ENCODE measurements around the gene TMEM214.
A peak's percentile ranks its signal among the peaks of the same experiment; 100 is the strongest.

The TMEM214 gene

DNA sequence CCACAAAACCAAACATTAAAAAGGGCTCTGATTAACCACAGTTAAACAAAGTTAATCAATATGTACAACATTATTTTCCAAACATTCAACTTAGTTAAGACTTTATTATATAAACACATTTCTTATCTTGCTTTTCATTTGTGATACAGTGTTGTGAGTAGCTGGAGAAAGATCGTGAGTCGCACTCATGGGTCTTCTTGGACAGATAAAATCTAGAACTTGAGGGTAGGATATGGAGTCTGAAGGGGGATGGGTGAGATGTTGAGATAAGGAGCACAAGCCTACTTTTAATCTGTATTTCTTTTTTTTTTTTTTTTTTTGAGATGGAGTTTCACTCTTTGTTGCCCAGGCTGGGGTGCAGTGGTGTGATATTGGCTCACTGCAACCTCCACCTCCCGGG, 22.6 kb upstream of the TMEM214 start:
- FAIRE-seq, result no peak

DNA sequence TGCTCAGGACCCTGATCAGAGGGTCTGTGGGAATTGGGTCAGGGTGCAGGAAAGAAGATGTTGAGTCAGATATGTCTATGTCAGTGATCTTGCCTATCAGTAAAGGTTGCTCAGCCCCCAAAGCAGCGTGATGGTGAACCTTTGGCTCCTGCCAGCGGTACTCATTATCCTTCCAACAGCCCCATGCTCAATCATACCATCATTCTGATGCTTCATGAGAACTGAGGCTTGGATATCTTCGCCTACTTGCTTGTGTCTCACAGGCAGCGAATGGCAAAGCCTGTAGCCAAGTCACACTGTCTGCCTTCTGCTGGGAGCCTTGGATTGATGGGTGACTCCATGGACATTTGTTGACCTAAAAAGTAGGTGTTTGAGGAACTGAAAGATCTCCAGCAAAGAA, 19.0 kb upstream of the TMEM214 start:
- FAIRE-seq, result no peak

- FAIRE-seq, result no peak
Measured at GRCh38 chr2:27014771-27015433, 17.9 kb upstream of the TMEM214 start.

DNA sequence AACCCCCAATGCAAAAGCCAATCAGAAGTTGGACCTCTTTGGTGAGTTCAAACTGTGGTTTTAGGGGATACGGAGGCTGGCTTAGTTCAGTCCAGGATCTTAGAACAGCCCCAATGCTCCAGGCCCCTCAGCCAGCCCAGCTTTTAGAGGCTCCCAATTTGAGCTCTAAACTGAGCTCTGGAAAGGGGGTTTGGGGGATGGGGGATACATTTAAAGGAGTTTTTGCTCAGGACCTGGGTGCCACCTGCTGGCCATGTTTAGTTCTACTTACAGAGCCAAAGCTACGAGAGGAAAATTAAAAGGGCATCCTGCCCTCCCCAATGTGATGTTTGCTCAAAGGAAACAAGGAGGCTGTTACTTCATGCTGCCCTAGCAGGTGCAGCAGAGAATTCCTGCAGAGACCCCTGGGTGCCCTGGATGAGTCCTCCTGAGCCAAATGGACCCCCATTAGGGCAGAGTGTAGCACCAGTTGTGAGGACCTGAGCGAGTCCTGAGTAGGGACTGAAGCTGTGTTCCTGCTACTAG, 15.9 kb upstream of the TMEM214 start:
- FAIRE-seq, result peak; percentile 56

DNA sequence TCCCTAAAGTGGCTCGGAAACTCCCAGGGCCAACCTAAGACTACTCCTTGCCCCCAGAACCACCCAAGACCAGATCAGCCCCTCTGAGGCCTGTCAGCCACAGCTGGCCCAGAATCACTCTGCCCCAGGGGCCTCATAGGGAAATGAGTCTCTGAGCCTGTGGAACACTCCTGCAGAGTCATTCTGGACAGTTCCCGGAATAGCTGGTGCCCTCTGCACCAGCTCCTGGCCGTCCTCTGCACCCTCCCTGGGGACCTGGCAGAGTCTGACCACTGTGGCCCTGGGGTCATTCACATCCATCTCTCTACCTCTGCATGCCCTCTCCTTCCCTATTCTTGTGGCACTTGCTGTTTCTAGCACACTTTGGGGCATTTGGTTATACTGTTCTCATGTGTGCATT, 14.6 kb upstream of the TMEM214 start:
- FAIRE-seq, result no peak

GRCh38 chr2:27019459-27019858, 13.3 kb upstream of the TMEM214 start:
- no peak for FAIRE-seq

DNA sequence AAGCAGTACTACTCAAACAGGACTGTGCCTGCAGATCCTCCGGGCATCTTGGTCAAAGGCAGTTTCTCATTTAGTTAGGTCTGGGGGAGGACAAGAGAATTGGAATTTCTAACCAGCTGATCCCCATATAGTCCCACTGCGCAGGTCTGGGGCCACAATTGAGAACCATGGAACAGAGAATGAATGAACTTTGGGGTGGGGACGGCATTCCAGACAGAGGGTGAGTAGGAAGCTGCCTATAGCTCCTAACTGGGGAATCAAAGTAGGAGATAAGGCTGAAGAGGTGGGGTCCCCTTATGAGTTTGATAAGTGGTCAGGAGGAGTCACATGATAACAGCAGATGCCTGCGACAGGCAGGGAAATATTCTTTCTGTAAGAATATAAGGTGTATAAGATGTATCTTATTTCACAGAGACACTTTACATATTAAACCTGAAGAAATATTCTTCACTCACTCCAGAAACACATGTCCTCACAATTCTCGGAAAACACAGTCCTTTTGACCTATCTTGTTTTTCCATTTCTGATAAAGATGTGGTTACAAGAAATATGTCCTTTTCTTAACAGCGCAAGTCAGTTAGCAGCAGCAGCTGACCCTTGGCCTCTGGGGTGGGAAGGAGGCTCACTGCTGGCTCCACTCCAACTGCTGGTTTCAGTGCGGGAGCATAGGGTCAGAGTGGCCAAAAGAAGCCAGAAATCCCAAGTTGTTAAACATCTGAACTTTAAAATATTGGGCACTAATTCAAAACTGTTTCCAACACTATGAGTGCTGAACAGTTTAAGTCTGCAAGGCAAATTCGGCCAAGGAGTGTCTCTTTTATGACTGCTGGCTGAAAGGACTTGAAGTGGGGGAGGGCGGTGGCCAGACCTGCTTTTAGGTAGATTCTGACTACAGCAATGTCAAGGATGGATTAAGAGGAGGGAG, 12.6 kb upstream of the TMEM214 start:
- FAIRE-seq, result no peak

GRCh38 chr2:27021253-27022049, 11.3 kb upstream of the TMEM214 start:
- FAIRE-seq, result no peak

- no peak for FAIRE-seq
Measured at GRCh38 chr2:27023740-27024139, 9.0 kb upstream of the TMEM214 start.

DNA sequence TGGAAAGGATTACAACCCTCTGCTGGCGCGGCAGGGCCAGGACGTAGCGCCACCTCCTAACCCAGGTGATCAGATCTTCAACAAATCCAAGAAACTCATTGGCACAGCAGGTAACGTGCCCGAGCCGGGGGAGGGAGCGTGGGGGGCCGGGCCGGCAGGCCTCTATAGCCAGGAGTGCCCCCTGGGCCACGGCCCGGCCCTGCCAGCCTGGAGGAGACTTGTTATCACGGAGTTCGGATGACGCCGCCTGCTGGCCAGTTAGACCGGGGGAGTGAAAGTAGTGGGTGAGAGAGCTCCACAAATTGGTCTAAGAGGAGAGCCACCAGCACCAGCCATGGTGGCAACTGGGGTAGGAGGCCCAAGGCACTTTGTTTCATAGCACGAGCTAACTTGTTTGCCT, 8.6 kb upstream of the TMEM214 start:
- FAIRE-seq, result no peak

DNA sequence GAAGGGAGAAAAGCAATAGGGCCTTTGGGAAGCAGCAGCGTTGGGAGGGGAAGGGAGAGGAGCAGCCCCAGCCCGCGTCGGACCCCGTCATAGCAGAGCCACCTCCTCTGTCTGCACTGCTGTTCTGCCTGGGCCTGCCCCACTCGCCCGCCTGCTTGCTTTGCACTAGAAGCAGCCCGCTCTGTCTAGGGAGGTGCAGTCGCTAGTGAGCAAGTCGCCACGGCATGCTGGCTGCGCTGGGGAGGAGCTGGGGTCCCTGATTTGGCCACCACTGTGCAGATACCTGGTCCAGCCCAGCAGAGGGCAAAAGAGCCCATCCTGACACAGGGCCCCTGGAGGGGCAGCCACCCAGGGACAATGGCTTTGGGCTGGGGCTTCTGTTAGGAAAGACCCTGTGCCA, 8.0 kb upstream of the TMEM214 start:
- no peak for FAIRE-seq

- no peak for FAIRE-seq
Measured at GRCh38 chr2:27025281-27025800, 7.4 kb upstream of the TMEM214 start.

- no peak for FAIRE-seq
Measured at GRCh38 chr2:27025861-27026851, 6.6 kb upstream of the TMEM214 start.

- no peak for FAIRE-seq
Measured at GRCh38 chr2:27027211-27027651, 5.5 kb upstream of the TMEM214 start.

GRCh38 chr2:27029051-27029450, 3.7 kb upstream of the TMEM214 start:
- FAIRE-seq, result no peak

GRCh38 chr2:27033253-27033852, 588 bp downstream of the TMEM214 start:
- no peak for FAIRE-seq

DNA sequence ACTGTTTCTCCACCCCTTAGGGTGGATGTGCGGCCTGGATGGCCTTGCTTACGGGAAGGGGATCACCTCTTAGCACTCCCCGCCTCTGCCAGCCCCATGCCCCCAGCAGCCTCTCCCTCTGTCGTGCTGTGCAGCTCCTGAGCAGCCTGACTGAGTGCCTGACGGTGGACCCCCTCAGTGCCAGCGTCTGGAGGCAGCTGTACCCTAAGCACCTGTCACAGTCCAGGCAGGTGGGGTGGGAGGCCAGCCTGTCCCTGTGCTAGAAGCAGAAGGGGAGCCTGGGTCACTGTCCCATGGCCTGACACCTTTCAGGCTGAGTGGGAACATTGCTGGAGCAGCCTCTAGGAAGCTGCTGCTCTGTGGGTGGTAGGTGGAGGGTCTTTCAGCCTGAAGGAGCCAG, 5.2 kb downstream of the TMEM214 start:
- FAIRE-seq, result no peak

- no peak for FAIRE-seq
Measured at GRCh38 chr2:27038631-27039339, 6.0 kb downstream of the TMEM214 start.

DNA sequence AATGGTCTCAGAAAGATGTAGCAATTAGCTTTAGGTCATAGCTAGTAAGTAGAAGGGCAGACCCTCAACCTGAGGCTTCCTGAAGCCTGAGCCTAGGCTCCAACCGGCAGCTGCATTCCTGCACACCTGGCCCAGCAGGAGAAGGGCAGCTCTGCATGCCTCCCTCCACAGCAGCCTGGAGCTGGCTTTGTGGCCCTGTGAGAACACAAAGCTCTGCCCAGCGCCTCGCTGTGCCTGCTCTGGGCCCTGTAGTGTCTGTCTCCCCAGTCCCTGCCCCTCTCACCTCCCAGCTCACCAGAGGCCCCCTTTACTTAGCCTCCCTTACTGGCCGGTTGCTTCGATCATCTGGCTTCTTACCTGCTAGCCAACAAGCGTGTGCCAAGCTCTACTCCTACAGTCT, 6.7 kb downstream of the TMEM214 start:
- no peak for FAIRE-seq

GRCh38 chr2:27039871-27040270, 7.1 kb downstream of the TMEM214 start:
- FAIRE-seq, result no peak

DNA sequence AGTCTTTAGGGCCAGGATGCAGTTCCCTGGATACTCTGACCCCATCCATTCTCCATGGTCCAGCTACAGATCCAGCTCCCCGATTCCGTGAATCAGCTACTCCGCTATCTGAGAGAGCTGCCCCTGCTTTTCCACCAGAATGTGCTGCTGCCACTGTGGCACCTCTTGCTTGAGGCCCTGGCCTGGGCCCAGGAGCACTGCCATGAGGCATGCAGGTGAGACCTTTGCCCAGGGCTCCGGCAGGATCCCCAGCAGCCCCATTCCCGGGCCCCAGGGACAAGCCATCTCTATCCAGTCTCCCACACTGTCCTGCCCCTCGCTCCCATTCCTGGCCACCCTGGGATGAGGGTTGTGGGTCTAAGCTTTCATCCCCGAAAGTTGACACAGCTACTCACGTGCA, 7.5 kb downstream of the TMEM214 start:
- FAIRE-seq, result no peak
